Panc1 (cell line): ENCODE measurements around the gene MRPS23. TPM values are rescaled to one million over a fixed set of nuclear protein-coding genes. Genes with fewer than 3 reads are reported as not detected.

Experiments
- ATAC-seq: fragments of 200-7000 bp; cut with Tn5 transposase; 2 replicates; pipeline ENCODE4 v1.9.1; 2020; ENCODE audit warnings: mild to moderate bottlenecking, moderate library complexity
- BruUV-seq: library from RNA; stranded (reverse); fragments of 400-500 nt; replicated peaks from 2 replicates; lab custom pipeline; 2021; lab: Mats Ljungman, UMichigan
- CTCF ChIA-PET: fragments of 300-600 bp; sonication (Branson Sonifier 250); formaldehyde crosslinking; loops from one replicate; lab custom pipeline; 2022; ENCODE audit warnings: antibody characterized with exemption; lab: Charles Lee
- POLR2A ChIA-PET: fragments of 300-600 bp; sonication (Branson Sonifier 250); formaldehyde crosslinking; loops from one replicate; lab custom pipeline; 2022; ENCODE audit warnings: antibody characterized with exemption; lab: Charles Lee
- DNase-seq: peaks from one replicate; pipeline ENCODE4 v3.0.0-alpha.2; 2010; ENCODE audit warnings: low read depth, low spot score
- H3K27ac ChIP-seq: 2 replicates; pipeline ENCODE4 v1.5.1; 2011; ENCODE audit warnings: mild to moderate bottlenecking, low read length, inconsistent platforms
- H3K27me3 ChIP-seq: fragments of 200-500 bp; sonication (Bioruptor generic); 2 replicates; pipeline ENCODE4 v1.6.0; 2014; ENCODE audit warnings: low read length, inconsistent platforms; ENCODE audit not compliant: control insufficient read depth, insufficient read depth
- H3K36me3 ChIP-seq: fragments of 200-500 bp; sonication (Bioruptor generic); 2 replicates; pipeline ENCODE4 v1.5.1; 2014; ENCODE audit warnings: inconsistent platforms, mild to moderate bottlenecking, low read length, moderate library complexity; ENCODE audit not compliant: control insufficient read depth, insufficient read depth
- H3K4me1 ChIP-seq: 2 replicates; pipeline ENCODE4 v1.5.1; 2011; ENCODE audit warnings: inconsistent platforms, mild to moderate bottlenecking, low read length, moderate library complexity; ENCODE audit not compliant: control insufficient read depth, insufficient read depth
- H3K4me3 ChIP-seq, 2 experiments: 2 replicates each; pipeline ENCODE4 v1.5.1; 2011 to 2012; ENCODE audit warnings: low read depth in 2 of 2, low read length in 2 of 2, mild to moderate bottlenecking in 2 of 2, inconsistent platforms in 1 of 2, moderate library complexity in 1 of 2
- H3K9me3 ChIP-seq: fragments of 200-500 bp; sonication (Bioruptor generic); 2 replicates; pipeline ENCODE4 v1.5.1; 2014; ENCODE audit warnings: low read depth, mild to moderate bottlenecking, inconsistent platforms, low read length, moderate library complexity; ENCODE audit not compliant: control insufficient read depth, insufficient read depth
- CTCF ChIP-seq: fragments of 450-650 bp; IDR thresholded peaks from 2 replicates; pipeline ENCODE4 v1.5.1; 2017; ENCODE audit warnings: mild to moderate bottlenecking
- POLR2AphosphoS5 ChIP-seq: IDR thresholded peaks from 2 replicates; pipeline ENCODE4 v1.6.1; 2012; ENCODE audit warnings: mild to moderate bottlenecking, low read depth, low read length, moderate library complexity
- REST ChIP-seq, 2 experiments: IDR thresholded peaks; 2 replicates each; pipeline ENCODE4 v1.6.1; 2011 to 2012; ENCODE audit warnings: low read depth in 2 of 2, control low read depth in 1 of 2, low read length in 1 of 2, mild to moderate bottlenecking in 1 of 2, moderate library complexity in 1 of 2; ENCODE audit not compliant: insufficient read depth in 1 of 2
- SIN3A ChIP-seq: IDR thresholded peaks from 2 replicates; pipeline ENCODE4 v1.6.1; 2012; ENCODE audit warnings: low read depth, mild to moderate bottlenecking, low read length, moderate library complexity, borderline replicate concordance; ENCODE audit not compliant: insufficient read depth
- TCF7L2 ChIP-seq: IDR thresholded peaks from 2 replicates; pipeline ENCODE4 v1.6.1; 2011; ENCODE audit warnings: mild to moderate bottlenecking, low read depth, low read length, inconsistent platforms
- in situ Hi-C: cut with HindIII; loops from 2 replicates; pipeline ENCODE4 v1.10.0; 2016; ENCODE audit warnings: low sequenced_read_pairs, low pct_unique_long_range_greater_than_20kb
- intact Hi-C: fragments of 100-400 bp; cut with micrococcal nuclease; formaldehyde crosslinking; loops from one replicate; pipeline ENCODE4 v1.10.0; 2022; ENCODE audit not compliant: unreplicated experiment
- total RNA-seq: library from RNA; stranded (reverse); gene quantifications from one replicate; pipeline ENCODE4 v1.2.1, GENCODE V29; 2021; ENCODE audit not compliant: unreplicated experiment

The MRPS23 gene
- total RNA-seq, 1 experiment from 2014 or later: 85.4 TPM

GRCh38 chr17:57809879-57810278, 40.0 kb downstream of the MRPS23 start:
- H3K27me3 ChIP-seq: peaks cover 13% of the 10 kb centered on the region
- DNase-seq: no peak
- intact Hi-C loops (no loop called here), in situ Hi-C loops (no loop called here)
- no peak overlapping the region for H3K4me3 ChIP-seq
- ChIA-PET CTCF (no interaction called here), POLR2A (no interaction called here)
- BruUV-seq: no TSS peak
- H3K4me1 ChIP-seq: no peaks in the 10 kb centered on the region
- H3K36me3 ChIP-seq: no peaks in the 10 kb centered on the region
- H3K27ac ChIP-seq: no peak overlapping the region
- no peaks in the 10 kb centered on the region for H3K9me3 ChIP-seq
- no peak for ATAC-seq
- TF ChIP-seq CTCF: no peak

GRCh38 chr17:57808882-57809281, 41.0 kb downstream of the MRPS23 start:
- DNase-seq (no peak), ATAC-seq (no peak)
- BruUV-seq: no TSS peak
- intact Hi-C loops: no loop called here
- peaks cover 6% of the 10 kb centered on the region for H3K27me3 ChIP-seq
- H3K36me3 ChIP-seq: no peaks in the 10 kb centered on the region
- TF ChIP-seq POLR2AphosphoS5 (no peak), REST (IDR thresholded peaks at IDR 0.05; ENCODE audit: insufficient read depth in 1 of 2, low read depth in 2 of 2, low read length in 1 of 2) (no peak), CTCF (no peak), SIN3A (no peak), TCF7L2 (no peak)
- in situ Hi-C loops: no loop called here
- no peaks in the 10 kb centered on the region for H3K4me1 ChIP-seq
- H3K9me3 ChIP-seq: no peaks in the 10 kb centered on the region
- H3K4me3 ChIP-seq: no peak overlapping the region
- POLR2A ChIA-PET: no interaction called here
- no peak overlapping the region for H3K27ac ChIP-seq
- CTCF ChIA-PET: no interaction called here
